Measurements from ENCODE around the gene TBC1D24.

The TBC1D24 gene

GRCh38 chr16:2450975-2451381 is 23.9 kb upstream of the TBC1D24 start:
- DNase-seq = no peak

GRCh38 chr16:2451851-2452320 is 23.0 kb upstream of the TBC1D24 start:
- DNase-seq = no peak

GRCh38 chr16:2452650-2453049 is 22.3 kb upstream of the TBC1D24 start:
- DNase-seq = no peak

GRCh38 chr16:2455081-2455845 is 19.7 kb upstream of the TBC1D24 start:
- no peak for DNase-seq

GRCh38 chr16:2456551-2457153 is 18.3 kb upstream of the TBC1D24 start:
- no peak for DNase-seq

- DNase-seq = no peak
Observed at GRCh38 chr16:2457267-2457666, 17.7 kb upstream of the TBC1D24 start.

- DNase-seq = no peak
Observed at GRCh38 chr16:2457946-2458345, 17.0 kb upstream of the TBC1D24 start.

- DNase-seq = no peak
Observed at GRCh38 chr16:2458887-2459646, 15.9 kb upstream of the TBC1D24 start.

GRCh38 chr16:2459647-2460390 is 15.1 kb upstream of the TBC1D24 start, which contains the start of gene TEDC2:
TSS of gene TEDC2 (plus strand) at chr16:2460109. CDS start at chr16:2460145, 36 bp downstream.
- DNase-seq = peak; percentile 89

- no peak for DNase-seq
Observed at GRCh38 chr16:2460391-2460713, 14.6 kb upstream of the TBC1D24 start.

- no peak for DNase-seq
Observed at GRCh38 chr16:2460916-2461315, 14.0 kb upstream of the TBC1D24 start.

- DNase-seq = no peak
Observed at GRCh38 chr16:2462031-2462866, 12.7 kb upstream of the TBC1D24 start.

- DNase-seq = no peak
Observed at GRCh38 chr16:2464333-2464732, 10.6 kb upstream of the TBC1D24 start.

GRCh38 chr16:2465653-2466415 is 9.1 kb upstream of the TBC1D24 start:
- DNase-seq = no peak

- peak; percentile 44 for DNase-seq
Observed at GRCh38 chr16:2466667-2467527, 8.0 kb upstream of the TBC1D24 start.

GRCh38 chr16:2467528-2468232 is 7.2 kb upstream of the TBC1D24 start:
- DNase-seq = peak; percentile 82

- peak; percentile 85 for DNase-seq
Observed at GRCh38 chr16:2468233-2468724, 6.6 kb upstream of the TBC1D24 start.

- DNase-seq = peak; percentile 90
Observed at GRCh38 chr16:2468725-2469398, 6.1 kb upstream of the TBC1D24 start.

Data from DMS79 treated with DMSO at 0.1 percent for 48 hours (cell line).